ENCODE results near the gene FHL3. TPM values are rescaled to one million over a fixed set of nuclear protein-coding genes. Genes with fewer than 3 reads are reported as not detected.

The FHL3 gene
- total and polyA plus RNA-seq, 10 donors = 8.6 to 39.9 (median 16.3) TPM

DNA sequence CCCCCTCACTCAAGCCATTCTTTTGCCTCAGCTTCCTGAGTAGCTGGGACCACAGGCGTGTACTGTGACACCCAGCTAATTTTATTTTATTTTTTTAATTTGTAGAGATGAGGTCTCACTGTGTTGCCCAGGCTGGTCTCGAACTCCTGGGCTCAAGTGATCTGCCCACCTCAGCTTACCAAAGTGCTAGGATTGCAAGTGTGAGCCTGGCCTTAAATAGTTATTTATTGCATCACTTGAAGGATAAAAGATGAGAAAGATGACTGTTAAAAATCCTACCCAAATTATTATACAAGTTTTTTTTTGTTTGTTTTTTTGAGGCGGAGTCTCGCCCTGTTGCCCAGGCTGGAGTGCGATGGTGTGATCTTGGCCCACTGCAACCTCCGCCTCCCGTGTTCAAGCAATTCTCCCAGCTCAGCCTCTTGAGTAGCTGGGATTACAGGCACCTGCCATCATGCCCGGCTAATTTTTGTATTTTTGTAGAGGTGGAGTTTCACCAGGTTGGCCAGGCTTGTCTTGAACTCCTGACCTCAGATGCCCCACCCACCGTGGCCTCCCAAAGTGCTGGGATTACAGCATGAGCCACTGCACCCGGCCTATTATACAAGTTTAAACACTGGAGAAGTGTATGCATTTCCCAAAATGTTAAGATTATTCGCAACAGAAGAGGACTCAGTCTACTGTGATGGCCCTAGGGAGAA lies 9.6 kb upstream of the FHL3 start:
- Histone ChIP-seq H3K9me3 (peaks cover 0 to 5% (median 0%) of the 10 kb centered on the region in 8 donors), H3K4me3 (no peak overlapping the region), H3K4me1 (peaks cover 24 to 63% (median 43%) of the 10 kb centered on the region in 6 donors), H3K27me3 (replicated peaks in 1 of 7) (no peaks in the 10 kb centered on the region), H3K36me3 (peaks cover 0 to 56% (median 34%) of the 10 kb centered on the region in 6 donors), H3K27ac (no peak overlapping the region)
- intact Hi-C loops (cut with DNase I; ENCODE audit: low total_unique reads) = no loop called here
- WGBS, 5 donors = 87 to 93% (median 88%) methylated on average over 11 of the region's 11 CpGs
- DNase-seq = no peak
- TF ChIP-seq POLR2A (IDR thresholded peaks at IDR 0.05) (no peak), POLR2AphosphoS5 (IDR thresholded peaks at IDR 0.05) (no peak)
- TF ChIP-seq, protein P1, sequence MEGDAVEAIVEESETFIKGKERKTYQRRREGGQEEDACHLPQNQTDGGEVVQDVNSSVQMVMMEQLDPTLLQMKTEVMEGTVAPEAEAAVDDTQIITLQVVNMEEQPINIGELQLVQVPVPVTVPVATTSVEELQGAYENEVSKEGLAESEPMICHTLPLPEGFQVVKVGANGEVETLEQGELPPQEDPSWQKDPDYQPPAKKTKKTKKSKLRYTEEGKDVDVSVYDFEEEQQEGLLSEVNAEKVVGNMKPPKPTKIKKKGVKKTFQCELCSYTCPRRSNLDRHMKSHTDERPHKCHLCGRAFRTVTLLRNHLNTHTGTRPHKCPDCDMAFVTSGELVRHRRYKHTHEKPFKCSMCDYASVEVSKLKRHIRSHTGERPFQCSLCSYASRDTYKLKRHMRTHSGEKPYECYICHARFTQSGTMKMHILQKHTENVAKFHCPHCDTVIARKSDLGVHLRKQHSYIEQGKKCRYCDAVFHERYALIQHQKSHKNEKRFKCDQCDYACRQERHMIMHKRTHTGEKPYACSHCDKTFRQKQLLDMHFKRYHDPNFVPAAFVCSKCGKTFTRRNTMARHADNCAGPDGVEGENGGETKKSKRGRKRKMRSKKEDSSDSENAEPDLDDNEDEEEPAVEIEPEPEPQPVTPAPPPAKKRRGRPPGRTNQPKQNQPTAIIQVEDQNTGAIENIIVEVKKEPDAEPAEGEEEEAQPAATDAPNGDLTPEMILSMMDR (IDR thresholded peaks at IDR 0.05 in 8 of 11, conservative IDR thresholded peaks at IDR 0.05 in 3 of 11) = no peak

DNA sequence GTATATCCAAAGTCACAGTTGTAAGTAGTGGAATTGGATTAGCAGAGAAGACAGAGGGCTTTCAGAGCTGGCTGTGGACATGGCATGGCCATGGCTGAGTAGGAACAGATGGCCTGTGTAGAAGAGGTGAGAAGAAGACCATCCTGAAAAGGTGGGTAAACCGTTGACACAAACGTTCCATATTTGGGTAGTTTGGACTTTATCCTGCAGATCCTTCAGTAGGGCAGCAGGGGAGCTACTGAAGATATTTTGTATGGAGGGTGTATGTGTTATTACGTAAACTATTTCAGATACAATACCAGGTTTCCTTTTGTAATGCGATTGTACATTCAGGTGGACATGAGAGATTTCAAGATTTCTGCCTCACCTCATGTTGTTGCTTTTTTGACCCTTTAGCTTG lies 8.9 kb upstream of the FHL3 start:
- no peak for DNase-seq
- Histone ChIP-seq H3K27ac (no peak overlapping the region), H3K36me3 (peaks cover 0 to 49% (median 27%) of the 10 kb centered on the region in 6 donors), H3K4me1 (peaks cover 24 to 68% (median 42%) of the 10 kb centered on the region in 6 donors), H3K27me3 (replicated peaks in 1 of 7) (no peaks in the 10 kb centered on the region), H3K4me3 (peak overlapping the region in 2 of 8 donors; percentile 71 to 87), H3K9me3 (peaks cover 0 to 5% (median 0%) of the 10 kb centered on the region in 8 donors)
- WGBS, 5 donors = 43 to 69% (median 60%) methylated on average over 4 of the region's 4 CpGs
- intact Hi-C loops (cut with DNase I; ENCODE audit: low total_unique reads) = no loop called here
- TF ChIP-seq POLR2A (IDR thresholded peaks at IDR 0.05) = no peak
- TF ChIP-seq, protein P1 (IDR thresholded peaks at IDR 0.05 in 8 of 11, conservative IDR thresholded peaks at IDR 0.05 in 3 of 11) = no peak
- no peak for TF ChIP-seq POLR2AphosphoS5 (IDR thresholded peaks at IDR 0.05)

DNA sequence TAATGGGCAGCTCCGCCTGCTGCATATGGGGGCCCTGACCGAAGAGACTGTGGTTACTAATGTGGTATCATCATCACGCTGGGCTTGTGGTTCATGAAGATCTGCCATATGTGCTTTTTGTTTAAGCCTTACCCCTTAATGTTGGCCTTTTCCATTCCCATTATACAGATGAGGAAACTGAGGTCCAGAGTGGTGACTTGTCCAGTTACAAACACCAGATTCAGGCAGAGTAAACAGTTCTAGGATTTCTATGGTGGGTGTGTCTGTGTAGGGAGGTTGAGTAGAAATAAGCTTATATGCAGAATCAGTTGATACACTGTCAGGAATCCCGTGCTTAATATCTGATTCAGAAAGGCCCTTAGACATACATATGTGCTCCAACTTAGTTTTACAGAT lies 7.9 kb upstream of the FHL3 start:
- H3K9me3 ChIP-seq = peaks cover 0 to 5% (median 0%) of the 10 kb centered on the region in 8 donors
- no peaks in the 10 kb centered on the region for H3K27me3 ChIP-seq (replicated peaks in 1 of 7)
- TF ChIP-seq, protein P1 (IDR thresholded peaks at IDR 0.05 in 8 of 11, conservative IDR thresholded peaks at IDR 0.05 in 3 of 11) = no peak
- TF ChIP-seq POLR2A (IDR thresholded peaks at IDR 0.05) = no peak
- no peak for TF ChIP-seq POLR2AphosphoS5 (IDR thresholded peaks at IDR 0.05)
- WGBS, 5 donors = 8 to 27% (median 13%) methylated on average over 2 to 4 of the region's 4 CpGs
- intact Hi-C loops (cut with DNase I; ENCODE audit: low total_unique reads) = no loop called here
- peak overlapping the region; percentile 80 to 94 (median 90) for H3K27ac ChIP-seq
- no peak for DNase-seq
- peaks cover 24 to 63% (median 40%) of the 10 kb centered on the region in 6 donors for H3K4me1 ChIP-seq
- H3K4me3 ChIP-seq = peak overlapping the region; percentile 57 to 87 (median 68)
- peaks cover 0 to 40% (median 18%) of the 10 kb centered on the region in 6 donors for H3K36me3 ChIP-seq

All from spleen (tissue), 11 donors.